AG04450 (cell line): Measurements from ENCODE around the gene CLCN2. TPM values are rescaled to one million over a fixed set of nuclear protein-coding genes. Genes with fewer than 3 reads are reported as not detected.

Experiments used
- CTCF ChIA-PET: fragments of 300-600, 350-600 bp; formaldehyde crosslinking; extraction: SDS; loops from one replicate; lab custom pipeline; 2022; ENCODE audit warnings: antibody characterized with exemption, inconsistent platforms; lab: Charles Lee
- POLR2A ChIA-PET: fragments of 350-600 bp; formaldehyde crosslinking; extraction: SDS; loops from one replicate; lab custom pipeline; 2021; ENCODE audit warnings: antibody characterized with exemption, inconsistent platforms; lab: Yijun Ruan, JAX
- DNase-seq: peaks from one replicate; pipeline ENCODE4 v3.0.0-alpha.2; 2011; ENCODE audit warnings: low read depth, low spot score
- H3K27ac ChIP-seq: one replicate; pipeline ENCODE4 v1.5.1; 2012; ENCODE audit warnings: low read depth, low read length, control low read depth
- H3K27me3 ChIP-seq: one replicate; pipeline ENCODE4 v1.6.0; 2012; ENCODE audit warnings: low read length; ENCODE audit not compliant: control insufficient read depth, insufficient read depth
- H3K4me3 ChIP-seq: 2 replicates; pipeline ENCODE4 v1.5.1; 2011; ENCODE audit warnings: mild to moderate bottlenecking, low read depth, low read length, control low read depth
- H3K9me3 ChIP-seq: 2 replicates; pipeline ENCODE4 v1.5.1; 2012; ENCODE audit warnings: low read length; ENCODE audit not compliant: control insufficient read depth, insufficient read depth
- CTCF ChIP-seq: IDR thresholded peaks from 2 replicates; pipeline ENCODE4 v1.5.1; 2011; ENCODE audit warnings: low read depth, low read length, control low read depth, inconsistent platforms
- polyA plus RNA-seq: library from polyadenylated mRNA; depleted of rRNA; stranded (reverse); fragments of >200 nt; gene quantifications from 2 replicates; pipeline ENCODE4 v1.2.3, GENCODE V29; 2011

The CLCN2 gene
- polyA plus RNA-seq, 1 experiment, result 1.7 TPM

GRCh38 chr3:184399410-184399809, 38.0 kb upstream of the CLCN2 start:
- Histone ChIP-seq H3K4me3 (no peak overlapping the region), H3K9me3 (no peaks in the 10 kb centered on the region; the same call in 1 of the 2 replicates), H3K27ac (no peak overlapping the region), H3K27me3 (peaks cover 23% of the 10 kb centered on the region)
- ChIA-PET POLR2A (interaction anchor here (0.7 kb wide), 1 partner anchor 27 kb away, joined by 3 read pairs; no protein-coding TSS in a partner anchor), CTCF (interaction anchor here (0.7 to 1.2 kb wide), 2 partner anchors 28 to 378 kb away, joined by 4 to 5 read pairs; no protein-coding TSS in a partner anchor)
- peak; percentile 88 for DNase-seq
- no peak for TF ChIP-seq CTCF

GRCh38 chr3:184395320-184395660, 33.9 kb upstream of the CLCN2 start:
- CTCF ChIA-PET, result interaction anchor here (0.7 to 1.3 kb wide), 2 partner anchors 117 to 118 kb away, joined by 3 to 4 read pairs; no protein-coding TSS in a partner anchor
- TF ChIP-seq CTCF, result no peak
- H3K27me3 ChIP-seq, result peaks cover 28% of the 10 kb centered on the region
- no peak overlapping the region for H3K27ac ChIP-seq
- no peaks in the 10 kb centered on the region; the same call in 1 of the 2 replicates for H3K9me3 ChIP-seq
- POLR2A ChIA-PET, result no interaction called here
- no peak overlapping the region for H3K4me3 ChIP-seq
- no peak for DNase-seq

GRCh38 chr3:184391266-184391665, 29.9 kb upstream of the CLCN2 start:
- no peak for DNase-seq
- POLR2A ChIA-PET, result no interaction called here
- no peak overlapping the region for H3K4me3 ChIP-seq
- H3K27ac ChIP-seq, result no peak overlapping the region
- CTCF ChIA-PET, result interaction anchor here (1.0 to 1.2 kb wide), 2 partner anchors 20 to 122 kb away, joined by 3 to 6 read pairs; no protein-coding TSS in a partner anchor
- no peak for TF ChIP-seq CTCF
- no peaks in the 10 kb centered on the region; the same call in 1 of the 2 replicates for H3K9me3 ChIP-seq
- peaks cover 36% of the 10 kb centered on the region for H3K27me3 ChIP-seq

- ChIA-PET CTCF (interaction anchor here (1.0 kb wide), 1 partner anchor 19 kb away, joined by 6 read pairs; no protein-coding TSS in a partner anchor), POLR2A (no interaction called here)
- H3K9me3 ChIP-seq, result no peaks in the 10 kb centered on the region
- no peak overlapping the region for H3K27ac ChIP-seq
- H3K4me3 ChIP-seq, result no peak overlapping the region
- peaks cover 34% of the 10 kb centered on the region for H3K27me3 ChIP-seq
- no peak for DNase-seq
- no peak for TF ChIP-seq CTCF
These were observed 28.6 kb upstream of the CLCN2 start for GRCh38 chr3:184389935-184390528.

GRCh38 chr3:184389384-184389783, 28.0 kb upstream of the CLCN2 start:
- Histone ChIP-seq H3K4me3 (no peak overlapping the region), H3K27ac (no peak overlapping the region), H3K27me3 (peaks cover 32% of the 10 kb centered on the region), H3K9me3 (no peaks in the 10 kb centered on the region)
- no peak for DNase-seq
- ChIA-PET POLR2A (no interaction called here), CTCF (no interaction called here)
- TF ChIP-seq CTCF, result no peak
